WTC11 (cell line): ENCODE measurements around the gene FBLL1. TPM values are rescaled to one million over a fixed set of nuclear protein-coding genes. Genes with fewer than 3 reads are reported as not detected.
A peak's percentile ranks its signal among the peaks of the same experiment; 100 is the strongest.

Source experiments
- ATAC-seq: fragments of 200-7000 bp; cut with Tn5 transposase; 2 replicates; pipeline ENCODE4 v1.10.0; 2021; ENCODE audit warnings: mild to moderate bottlenecking, moderate library complexity
- CTCF ChIA-PET: fragments of 300-600 bp; sonication (Branson Sonifier 250); formaldehyde crosslinking; loops from one replicate; lab custom pipeline; 2021; ENCODE audit warnings: antibody characterized with exemption; lab: Charles Lee
- POLR2A ChIA-PET: fragments of 350-600 bp; sonication (Branson Sonifier 250); formaldehyde crosslinking; loops from one replicate; lab custom pipeline; 2021; ENCODE audit warnings: antibody characterized with exemption; lab: Charles Lee
- DNase-seq: peaks from one replicate; pipeline ENCODE4 v3.0.0; 2021; ENCODE audit warnings: low spot score
- H3K27ac Mint-ChIP-seq: 2 replicates; pipeline ENCODE4 v1.8.0; 2021; ENCODE audit warnings: mixed read lengths
- H3K27me3 Mint-ChIP-seq: 2 replicates; pipeline ENCODE4 v1.8.0; 2021; ENCODE audit warnings: low read depth, mild to moderate bottlenecking, moderate library complexity, mixed read lengths
- H3K36me3 Mint-ChIP-seq: 2 replicates; pipeline ENCODE4 v1.8.0; 2021; ENCODE audit warnings: mixed read lengths
- H3K4me1 Mint-ChIP-seq: 2 replicates; pipeline ENCODE4 v1.8.0; 2022; ENCODE audit warnings: mixed read lengths
- H3K4me3 Mint-ChIP-seq: 2 replicates; pipeline ENCODE4 v1.8.0; 2021; ENCODE audit warnings: mild to moderate bottlenecking, moderate library complexity, mixed read lengths
- H3K9me3 Mint-ChIP-seq: 2 replicates; pipeline ENCODE4 v1.8.0; 2021; ENCODE audit warnings: mixed read lengths
- JUN ChIP-seq: sonication (generic); formaldehyde crosslinking; IDR thresholded peaks from 2 replicates; pipeline ENCODE4 v1.8.0; 2023; ENCODE audit warnings: mild to moderate bottlenecking, missing genetic modification reagents
- RORB ChIP-seq: fragments of 250-450 bp; sonication (Bioruptor Pico); IDR thresholded peaks from 2 replicates; pipeline ENCODE4 v1.9.0; 2021; ENCODE audit warnings: mild to moderate bottlenecking
- TP53 ChIP-seq: sonication (generic); formaldehyde crosslinking; IDR thresholded peaks from 2 replicates; pipeline ENCODE4 v1.8.1; 2023; ENCODE audit warnings: mild to moderate bottlenecking, missing genetic modification reagents
- ZNF121 ChIP-seq: sonication (generic); formaldehyde crosslinking; IDR thresholded peaks from 2 replicates; pipeline ENCODE4 v1.8.0; 2023; ENCODE audit warnings: missing genetic modification reagents
- total RNA-seq: library from RNA; stranded (reverse); gene quantifications from 3 replicates; pipeline ENCODE4 v1.2.3, GENCODE V29; 2021
- TF ChIP-seq, protein P1 (sequence below): sonication (generic); formaldehyde crosslinking; IDR thresholded peaks from 2 replicates; pipeline ENCODE4 v1.8.0; 2022; ENCODE audit warnings: mild to moderate bottlenecking, missing genetic modification reagents
- TF ChIP-seq, protein P2 (sequence below): sonication (generic); formaldehyde crosslinking; IDR thresholded peaks from 2 replicates; pipeline ENCODE4 v1.8.1; 2022; ENCODE audit warnings: mild to moderate bottlenecking, moderate library complexity, missing genetic modification reagents
- TF ChIP-seq, protein P3 (sequence below): fragments of 250-450 bp; sonication (Bioruptor Pico); IDR thresholded peaks from 2 replicates; pipeline ENCODE4 v1.9.0; 2021; ENCODE audit warnings: moderate library complexity, mild to moderate bottlenecking, inconsistent platforms, borderline replicate concordance
- TF ChIP-seq, protein P4 (sequence below): sonication (generic); formaldehyde crosslinking; IDR thresholded peaks from 2 replicates; pipeline ENCODE4 v1.8.1; 2023; ENCODE audit warnings: mild to moderate bottlenecking, missing genetic modification reagents, moderate library complexity
- TF ChIP-seq, protein P5 (sequence below): sonication (generic); formaldehyde crosslinking; IDR thresholded peaks from 2 replicates; pipeline ENCODE4 v1.8.0; 2022; ENCODE audit warnings: missing genetic modification reagents
- TF ChIP-seq, protein P6 (sequence below): fragments of 250-450 bp; sonication (Bioruptor Pico); IDR thresholded peaks from 2 replicates; pipeline ENCODE4 v2.1.2; 2022; ENCODE audit warnings: mild to moderate bottlenecking, moderate library complexity

Gene FBLL1
- total RNA-seq, 1 experiment from 2014 or later: 5.3 TPM

DNA sequence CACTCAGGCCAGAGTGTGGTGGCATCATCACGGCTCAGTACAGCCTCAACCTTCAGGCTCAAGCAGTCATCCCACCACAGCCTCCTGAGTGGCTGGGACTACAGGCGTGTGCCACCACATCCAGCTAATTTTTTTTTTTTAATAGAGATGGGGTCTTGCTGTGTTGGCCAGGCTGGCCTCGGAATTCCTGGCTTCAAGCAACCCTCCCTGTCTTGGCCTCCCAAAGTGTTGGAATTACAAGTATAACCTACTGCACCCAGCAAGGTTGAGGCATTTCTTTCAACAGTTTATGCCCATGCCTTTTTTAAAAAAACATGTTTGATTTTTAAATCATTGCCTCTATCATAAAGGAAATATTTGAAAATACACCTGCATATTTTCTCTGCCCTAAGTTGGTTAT lies 40.0 kb upstream of the FBLL1 start:
- H3K27ac Mint-ChIP-seq: no peak overlapping the region
- ATAC-seq: no peak

DNA sequence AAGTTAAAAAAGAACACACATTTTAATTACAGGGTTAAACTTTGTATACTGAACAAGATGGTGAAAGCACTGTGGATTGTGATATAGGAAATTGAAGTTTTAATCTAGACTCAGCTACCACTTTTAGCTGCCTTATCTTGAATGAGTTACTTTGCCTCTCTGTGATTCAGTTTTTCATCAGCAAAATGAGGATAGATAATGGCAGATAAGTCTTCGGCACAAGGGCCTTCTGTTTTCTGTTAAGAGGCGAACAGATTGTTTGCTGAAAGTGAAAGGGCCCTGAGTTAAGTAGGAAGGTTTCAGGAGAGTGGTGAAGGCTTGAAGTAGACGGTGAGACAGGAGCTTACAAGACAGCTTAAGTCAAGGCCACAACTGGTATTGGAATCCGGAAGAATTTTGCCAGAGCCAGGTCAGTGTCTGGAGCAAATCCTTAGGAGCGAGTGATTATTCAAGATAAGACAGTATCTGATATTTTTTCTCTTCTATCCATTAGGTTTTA lies 35.0 kb upstream of the FBLL1 start:
- ChIA-PET POLR2A (no interaction called here), CTCF (no interaction called here)
- ATAC-seq (no peak), DNase-seq (no peak)
- TF ChIP-seq, protein P1, sequence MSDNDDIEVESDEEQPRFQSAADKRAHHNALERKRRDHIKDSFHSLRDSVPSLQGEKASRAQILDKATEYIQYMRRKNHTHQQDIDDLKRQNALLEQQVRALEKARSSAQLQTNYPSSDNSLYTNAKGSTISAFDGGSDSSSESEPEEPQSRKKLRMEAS (CRISPR knock-in tag): no peak
- TF ChIP-seq, protein P2, sequence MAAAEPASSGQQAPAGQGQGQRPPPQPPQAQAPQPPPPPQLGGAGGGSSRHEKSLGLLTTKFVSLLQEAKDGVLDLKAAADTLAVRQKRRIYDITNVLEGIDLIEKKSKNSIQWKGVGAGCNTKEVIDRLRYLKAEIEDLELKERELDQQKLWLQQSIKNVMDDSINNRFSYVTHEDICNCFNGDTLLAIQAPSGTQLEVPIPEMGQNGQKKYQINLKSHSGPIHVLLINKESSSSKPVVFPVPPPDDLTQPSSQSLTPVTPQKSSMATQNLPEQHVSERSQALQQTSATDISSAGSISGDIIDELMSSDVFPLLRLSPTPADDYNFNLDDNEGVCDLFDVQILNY (CRISPR knock-in tag): no peak
- TF ChIP-seq, protein P3, sequence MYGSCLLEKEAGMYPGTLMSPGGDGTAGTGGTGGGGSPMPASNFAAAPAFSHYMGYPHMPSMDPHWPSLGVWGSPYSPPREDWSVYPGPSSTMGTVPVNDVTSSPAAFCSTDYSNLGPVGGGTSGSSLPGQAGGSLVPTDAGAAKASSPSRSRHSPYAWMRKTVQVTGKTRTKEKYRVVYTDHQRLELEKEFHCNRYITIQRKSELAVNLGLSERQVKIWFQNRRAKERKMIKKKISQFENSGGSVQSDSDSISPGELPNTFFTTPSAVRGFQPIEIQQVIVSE: no peak
- TF ChIP-seq JUN (CRISPR knock-in tag) (no peak), TP53 (CRISPR knock-in tag) (no peak), RORB (CRISPR knock-in tag) (no peak)
- TF ChIP-seq, protein P4, sequence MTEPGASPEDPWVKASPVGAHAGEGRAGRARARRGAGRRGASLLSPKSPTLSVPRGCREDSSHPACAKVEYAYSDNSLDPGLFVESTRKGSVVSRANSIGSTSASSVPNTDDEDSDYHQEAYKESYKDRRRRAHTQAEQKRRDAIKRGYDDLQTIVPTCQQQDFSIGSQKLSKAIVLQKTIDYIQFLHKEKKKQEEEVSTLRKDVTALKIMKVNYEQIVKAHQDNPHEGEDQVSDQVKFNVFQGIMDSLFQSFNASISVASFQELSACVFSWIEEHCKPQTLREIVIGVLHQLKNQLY (CRISPR knock-in tag): no peak
- Mint-ChIP-seq H3K4me3 (no peak overlapping the region), H3K4me1 (no peaks in the 10 kb centered on the region), H3K9me3 (no peaks in the 10 kb centered on the region), H3K36me3 (peaks cover 76% of the 10 kb centered on the region), H3K27me3 (no peaks in the 10 kb centered on the region), H3K27ac (no peak overlapping the region)

More for the DNA sequence above, 40.0 kb upstream of the FBLL1 start:
- Mint-ChIP-seq H3K4me3 (no peak overlapping the region), H3K27me3 (no peaks in the 10 kb centered on the region), H3K36me3 (peaks cover 59% of the 10 kb centered on the region), H3K4me1 (peaks cover 10% of the 10 kb centered on the region), H3K9me3 (no peaks in the 10 kb centered on the region)
- peak; percentile 56; the same call in 1 of the 2 replicates for TF ChIP-seq ZNF121 (CRISPR knock-in tag)
- TF ChIP-seq, protein P5, sequence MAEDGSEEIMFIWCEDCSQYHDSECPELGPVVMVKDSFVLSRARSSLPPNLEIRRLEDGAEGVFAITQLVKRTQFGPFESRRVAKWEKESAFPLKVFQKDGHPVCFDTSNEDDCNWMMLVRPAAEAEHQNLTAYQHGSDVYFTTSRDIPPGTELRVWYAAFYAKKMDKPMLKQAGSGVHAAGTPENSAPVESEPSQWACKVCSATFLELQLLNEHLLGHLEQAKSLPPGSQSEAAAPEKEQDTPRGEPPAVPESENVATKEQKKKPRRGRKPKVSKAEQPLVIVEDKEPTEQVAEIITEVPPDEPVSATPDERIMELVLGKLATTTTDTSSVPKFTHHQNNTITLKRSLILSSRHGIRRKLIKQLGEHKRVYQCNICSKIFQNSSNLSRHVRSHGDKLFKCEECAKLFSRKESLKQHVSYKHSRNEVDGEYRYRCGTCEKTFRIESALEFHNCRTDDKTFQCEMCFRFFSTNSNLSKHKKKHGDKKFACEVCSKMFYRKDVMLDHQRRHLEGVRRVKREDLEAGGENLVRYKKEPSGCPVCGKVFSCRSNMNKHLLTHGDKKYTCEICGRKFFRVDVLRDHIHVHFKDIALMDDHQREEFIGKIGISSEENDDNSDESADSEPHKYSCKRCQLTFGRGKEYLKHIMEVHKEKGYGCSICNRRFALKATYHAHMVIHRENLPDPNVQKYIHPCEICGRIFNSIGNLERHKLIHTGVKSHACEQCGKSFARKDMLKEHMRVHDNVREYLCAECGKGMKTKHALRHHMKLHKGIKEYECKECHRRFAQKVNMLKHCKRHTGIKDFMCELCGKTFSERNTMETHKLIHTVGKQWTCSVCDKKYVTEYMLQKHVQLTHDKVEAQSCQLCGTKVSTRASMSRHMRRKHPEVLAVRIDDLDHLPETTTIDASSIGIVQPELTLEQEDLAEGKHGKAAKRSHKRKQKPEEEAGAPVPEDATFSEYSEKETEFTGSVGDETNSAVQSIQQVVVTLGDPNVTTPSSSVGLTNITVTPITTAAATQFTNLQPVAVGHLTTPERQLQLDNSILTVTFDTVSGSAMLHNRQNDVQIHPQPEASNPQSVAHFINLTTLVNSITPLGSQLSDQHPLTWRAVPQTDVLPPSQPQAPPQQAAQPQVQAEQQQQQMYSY (CRISPR knock-in tag): no peak
- ChIA-PET POLR2A (no interaction called here), CTCF (no interaction called here)
- no peak for DNase-seq

DNA sequence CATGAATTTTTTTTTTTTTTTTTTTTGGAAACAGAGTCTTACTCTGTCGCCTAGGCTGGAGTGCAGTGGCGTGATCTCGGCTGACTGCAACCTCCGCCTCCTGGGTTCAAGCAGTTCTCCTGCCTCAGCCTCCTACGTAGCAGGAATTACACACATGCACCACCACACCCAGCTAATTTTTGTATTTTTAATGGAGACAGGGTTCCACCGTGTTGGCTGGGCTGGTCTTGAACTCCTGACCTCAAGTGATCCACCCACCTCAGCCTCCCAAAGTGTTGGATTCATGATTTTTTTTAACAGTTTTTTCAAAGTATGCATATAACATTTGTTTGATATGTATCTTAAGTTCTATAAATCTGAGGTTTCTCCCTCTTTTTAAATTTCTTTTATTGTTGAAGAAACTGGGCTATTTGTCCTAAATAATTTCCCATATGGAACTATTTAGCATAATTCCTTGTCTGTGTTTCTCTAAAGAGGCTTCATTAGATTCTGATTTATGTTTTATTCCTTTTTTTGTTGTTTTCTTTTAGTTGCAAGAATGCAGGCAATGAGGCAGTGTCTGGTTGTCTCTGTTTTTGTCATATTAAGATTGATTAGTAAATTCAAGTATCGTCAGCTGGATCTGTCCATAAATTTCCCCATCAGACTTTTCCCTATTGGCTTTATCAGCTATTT lies 26.4 kb upstream of the FBLL1 start:
- no peak overlapping the region for H3K4me3 Mint-ChIP-seq

More for the DNA sequence above, 26.4 kb upstream of the FBLL1 start:
- Mint-ChIP-seq H3K27me3 (no peaks in the 10 kb centered on the region), H3K9me3 (no peaks in the 10 kb centered on the region), H3K27ac (no peak overlapping the region), H3K36me3 (peaks cover 51% of the 10 kb centered on the region), H3K4me1 (no peaks in the 10 kb centered on the region)
- ChIA-PET POLR2A (no interaction called here), CTCF (no interaction called here)
- no peak for ATAC-seq
- DNase-seq: no peak
- TF ChIP-seq, protein P6, sequence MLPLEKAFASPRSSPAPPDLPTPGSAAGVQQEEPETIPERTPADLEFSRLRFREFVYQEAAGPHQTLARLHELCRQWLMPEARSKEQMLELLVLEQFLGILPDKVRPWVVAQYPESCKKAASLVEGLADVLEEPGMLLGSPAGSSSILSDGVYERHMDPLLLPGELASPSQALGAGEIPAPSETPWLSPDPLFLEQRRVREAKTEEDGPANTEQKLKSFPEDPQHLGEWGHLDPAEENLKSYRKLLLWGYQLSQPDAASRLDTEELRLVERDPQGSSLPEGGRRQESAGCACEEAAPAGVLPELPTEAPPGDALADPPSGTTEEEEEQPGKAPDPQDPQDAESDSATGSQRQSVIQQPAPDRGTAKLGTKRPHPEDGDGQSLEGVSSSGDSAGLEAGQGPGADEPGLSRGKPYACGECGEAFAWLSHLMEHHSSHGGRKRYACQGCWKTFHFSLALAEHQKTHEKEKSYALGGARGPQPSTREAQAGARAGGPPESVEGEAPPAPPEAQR (CRISPR knock-in tag): no peak
